PFSK-1 (cell line): ENCODE results near the gene MGMT.

Source experiments
- POLR2AphosphoS5 ChIP-seq: IDR thresholded peaks from 2 replicates; pipeline ENCODE4 v1.6.1; 2012; ENCODE audit warnings: low read depth, mild to moderate bottlenecking, control low read depth, low read length, moderate library complexity
- REST ChIP-seq, 2 experiments: IDR thresholded peaks; 2 replicates each; pipeline versions ENCODE4 v1.6.1 to v1.8.0; 2011 to 2012; ENCODE audit warnings: low read depth in 2 of 2, low read length in 2 of 2, control low read depth in 1 of 2, inconsistent platforms in 1 of 2, mild to moderate bottlenecking in 1 of 2, moderate library complexity in 1 of 2; ENCODE audit not compliant: insufficient read depth in 1 of 2
- TAF1 ChIP-seq: IDR thresholded peaks from 2 replicates; pipeline ENCODE4 v1.6.1; 2012; ENCODE audit warnings: low read length, control low read depth, borderline replicate concordance; ENCODE audit not compliant: insufficient read depth

GRCh38 chr10:129516846-129517679, 50.0 kb downstream of the MGMT start:
- TF ChIP-seq POLR2AphosphoS5 (no peak), TAF1 (no peak), REST (IDR thresholded peaks at IDR 0.05; ENCODE audit: insufficient read depth in 1 of 2, low read depth in 2 of 2, low read length in 2 of 2) (no peak)
